ENCODE data around the gene CDKL1. TPM values are rescaled to one million over a fixed set of nuclear protein-coding genes. Genes with fewer than 3 reads are reported as not detected.

CDKL1 gene
- total RNA-seq, 1 donor from 2014 or later: 2.5 TPM

DNA sequence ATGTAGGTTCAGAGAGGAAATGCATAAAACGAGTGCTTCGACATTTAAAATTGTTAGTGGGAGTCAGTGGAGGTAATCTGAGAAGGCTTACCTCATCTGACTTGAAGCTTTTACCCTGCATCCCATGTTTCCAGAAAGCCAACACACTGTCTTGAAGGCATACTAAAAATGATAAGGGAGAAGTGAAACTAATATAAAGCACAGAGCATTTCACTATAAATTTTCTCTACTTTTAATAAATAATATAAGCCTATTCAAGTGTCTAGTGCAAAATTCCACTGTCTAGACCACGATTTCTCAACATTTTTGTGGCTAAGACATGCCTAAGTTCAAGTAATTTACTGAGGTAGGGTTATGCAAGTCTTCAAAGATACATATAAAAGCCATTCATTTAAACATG, 29.1 kb upstream of the CDKL1 start:
- Mint-ChIP-seq H3K4me1 (no peaks in the 10 kb centered on the region), H3K36me3 (peaks cover 17% of the 10 kb centered on the region), H3K27me3 (ENCODE audit: insufficient read depth, low read depth) (no peaks in the 10 kb centered on the region), H3K9me3 (no peaks in the 10 kb centered on the region), H3K27ac (no peak overlapping the region), H3K4me3 (no peak overlapping the region)
- TF ChIP-seq EZH2 (IDR thresholded peaks at IDR 0.05) (no peak), EZH2phosphoT487 (IDR thresholded peaks at IDR 0.05) (no peak)
- TF ChIP-seq, protein P1, sequence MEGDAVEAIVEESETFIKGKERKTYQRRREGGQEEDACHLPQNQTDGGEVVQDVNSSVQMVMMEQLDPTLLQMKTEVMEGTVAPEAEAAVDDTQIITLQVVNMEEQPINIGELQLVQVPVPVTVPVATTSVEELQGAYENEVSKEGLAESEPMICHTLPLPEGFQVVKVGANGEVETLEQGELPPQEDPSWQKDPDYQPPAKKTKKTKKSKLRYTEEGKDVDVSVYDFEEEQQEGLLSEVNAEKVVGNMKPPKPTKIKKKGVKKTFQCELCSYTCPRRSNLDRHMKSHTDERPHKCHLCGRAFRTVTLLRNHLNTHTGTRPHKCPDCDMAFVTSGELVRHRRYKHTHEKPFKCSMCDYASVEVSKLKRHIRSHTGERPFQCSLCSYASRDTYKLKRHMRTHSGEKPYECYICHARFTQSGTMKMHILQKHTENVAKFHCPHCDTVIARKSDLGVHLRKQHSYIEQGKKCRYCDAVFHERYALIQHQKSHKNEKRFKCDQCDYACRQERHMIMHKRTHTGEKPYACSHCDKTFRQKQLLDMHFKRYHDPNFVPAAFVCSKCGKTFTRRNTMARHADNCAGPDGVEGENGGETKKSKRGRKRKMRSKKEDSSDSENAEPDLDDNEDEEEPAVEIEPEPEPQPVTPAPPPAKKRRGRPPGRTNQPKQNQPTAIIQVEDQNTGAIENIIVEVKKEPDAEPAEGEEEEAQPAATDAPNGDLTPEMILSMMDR (IDR thresholded peaks at IDR 0.05): no peak
- no peak overlapping the region for H3K9ac ChIP-seq
- no peaks in the 10 kb centered on the region for H3K4me1 ChIP-seq
- peaks cover 16% of the 10 kb centered on the region for H3K36me3 ChIP-seq
- H3K27me3 ChIP-seq: no peaks in the 10 kb centered on the region
- no peak overlapping the region for H3K4me2 ChIP-seq
- H2AFZ ChIP-seq (replicated peaks): no peak overlapping the region
- H3F3A ChIP-seq (ENCODE audit: low read depth): no peaks in the 10 kb centered on the region
- no peak overlapping the region for H3K4me3 ChIP-seq
- no peak overlapping the region for H3K27ac ChIP-seq
- no peaks in the 10 kb centered on the region for H3K9me3 ChIP-seq (ENCODE audit: low read depth)
- no peaks in the 10 kb centered on the region for H3K79me2 ChIP-seq (ENCODE audit: low read depth)
- no peaks in the 10 kb centered on the region for H4K20me1 ChIP-seq (ENCODE audit: low read depth)
- DNase-seq (ENCODE audit: low spot score): no peak

DNA sequence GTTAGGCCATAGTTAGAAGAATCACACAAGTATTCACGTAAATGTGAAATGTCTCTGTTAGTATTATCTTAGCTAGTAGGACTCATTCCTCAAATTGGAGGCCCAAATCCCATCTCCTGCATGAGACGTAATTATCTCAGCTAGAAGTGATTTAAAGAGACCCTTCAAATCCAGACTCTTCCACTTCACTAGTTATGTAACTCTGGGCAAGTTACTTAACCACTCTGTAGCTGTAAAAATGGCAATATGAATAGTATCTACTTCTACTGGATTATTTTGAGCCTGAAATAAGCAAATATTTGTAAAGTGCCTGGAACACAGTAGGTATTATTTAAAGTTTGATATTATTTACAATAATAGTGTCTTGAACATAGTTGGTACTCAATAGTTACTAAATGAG, 28.4 kb upstream of the CDKL1 start:
- Histone ChIP-seq H3K27me3 (no peaks in the 10 kb centered on the region), H3K27ac (no peak overlapping the region), H4K20me1 (ENCODE audit: low read depth) (no peaks in the 10 kb centered on the region), H3K9me3 (ENCODE audit: low read depth) (no peaks in the 10 kb centered on the region), H3F3A (ENCODE audit: low read depth) (no peaks in the 10 kb centered on the region), H3K4me2 (no peak overlapping the region), H3K4me3 (no peak overlapping the region), H3K4me1 (no peaks in the 10 kb centered on the region), H3K79me2 (ENCODE audit: low read depth) (no peaks in the 10 kb centered on the region), H3K9ac (no peak overlapping the region), H2AFZ (replicated peaks) (no peak overlapping the region), H3K36me3 (peaks cover 20% of the 10 kb centered on the region)
- peaks cover 20% of the 10 kb centered on the region for H3K36me3 Mint-ChIP-seq
- H3K9me3 Mint-ChIP-seq: no peaks in the 10 kb centered on the region
- no peak overlapping the region for H3K4me3 Mint-ChIP-seq
- no peaks in the 10 kb centered on the region for H3K27me3 Mint-ChIP-seq (ENCODE audit: insufficient read depth, low read depth)
- no peaks in the 10 kb centered on the region for H3K4me1 Mint-ChIP-seq
- no peak overlapping the region for H3K27ac Mint-ChIP-seq
- no peak for DNase-seq (ENCODE audit: low spot score)
- TF ChIP-seq, protein P1 (IDR thresholded peaks at IDR 0.05): no peak
- TF ChIP-seq EZH2phosphoT487 (IDR thresholded peaks at IDR 0.05) (no peak), EZH2 (IDR thresholded peaks at IDR 0.05) (no peak)

DNA sequence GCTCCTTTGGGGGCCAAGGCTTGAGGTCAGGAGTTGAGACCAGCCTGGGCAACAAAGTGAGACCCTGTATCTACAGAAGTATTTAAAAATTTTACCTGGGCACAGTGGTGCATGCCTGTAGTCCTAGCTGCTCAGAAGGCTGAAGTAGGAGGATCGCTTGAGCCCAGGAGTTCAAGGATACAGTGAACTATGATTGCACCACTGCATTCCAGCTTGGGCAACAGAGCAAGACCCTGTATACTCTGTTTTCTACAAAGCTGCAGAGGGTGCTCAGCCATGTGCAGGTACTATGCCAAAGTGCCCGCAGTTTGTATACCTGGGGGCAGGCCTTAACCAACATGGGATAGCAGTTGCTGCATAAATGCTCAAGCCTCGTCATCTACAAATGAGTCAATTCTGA, 26.8 kb upstream of the CDKL1 start:
- Histone ChIP-seq H3K4me2 (no peak overlapping the region), H3K27me3 (no peaks in the 10 kb centered on the region), H3K9ac (no peak overlapping the region), H3F3A (ENCODE audit: low read depth) (no peaks in the 10 kb centered on the region), H3K4me3 (no peak overlapping the region), H3K9me3 (ENCODE audit: low read depth) (no peaks in the 10 kb centered on the region), H2AFZ (replicated peaks) (no peak overlapping the region), H3K4me1 (no peaks in the 10 kb centered on the region), H3K79me2 (ENCODE audit: low read depth) (no peaks in the 10 kb centered on the region), H4K20me1 (ENCODE audit: low read depth) (no peaks in the 10 kb centered on the region), H3K36me3 (peaks cover 21% of the 10 kb centered on the region), H3K27ac (no peak overlapping the region)
- no peak overlapping the region for H3K4me3 Mint-ChIP-seq
- H3K36me3 Mint-ChIP-seq: peaks cover 27% of the 10 kb centered on the region
- no peaks in the 10 kb centered on the region for H3K9me3 Mint-ChIP-seq
- H3K27me3 Mint-ChIP-seq (ENCODE audit: insufficient read depth, low read depth): no peaks in the 10 kb centered on the region
- H3K27ac Mint-ChIP-seq: no peak overlapping the region
- H3K4me1 Mint-ChIP-seq: no peaks in the 10 kb centered on the region
- TF ChIP-seq, protein P1 (IDR thresholded peaks at IDR 0.05): no peak
- TF ChIP-seq EZH2 (IDR thresholded peaks at IDR 0.05) (no peak), EZH2phosphoT487 (IDR thresholded peaks at IDR 0.05) (no peak)
- DNase-seq (ENCODE audit: low spot score): no peak
